Vagina (tissue), 2 donors: Measurements from ENCODE around the gene RAPSN. TPM values are rescaled to one million over a fixed set of nuclear protein-coding genes. Genes with fewer than 3 reads are reported as not detected.

Experiments used
- DNase-seq, 2 donors: peaks; one replicate each; pipeline ENCODE4 v3.0.0-alpha.2; 2017; ENCODE audit errors: extremely low spot score in 2 of 2
- H3K27ac ChIP-seq: fragments of 200-600 bp; sonication (generic); one replicate; pipeline ENCODE4 v1.5.1; 2019
- H3K27me3 ChIP-seq: fragments of 200-600 bp; sonication (generic); one replicate; pipeline ENCODE4 v1.5.1; 2019
- H3K36me3 ChIP-seq, 2 donors: fragments of 200-600 bp; sonication (generic); one replicate each; pipeline ENCODE4 v1.5.1; 2017 to 2019
- H3K4me1 ChIP-seq: fragments of 200-600 bp; sonication (generic); one replicate; pipeline ENCODE4 v1.5.1; 2019
- H3K4me3 ChIP-seq, 2 donors: fragments of 200-600 bp; sonication (generic); 1 replicate in 1 of 2; 2 replicates in 1 of 2; pipeline ENCODE4 v1.5.1; 2016 to 2019
- H3K9me3 ChIP-seq: fragments of 200-600 bp; sonication (generic); one replicate; pipeline ENCODE4 v1.5.1; 2019
- CTCF ChIP-seq, 3 experiments: fragments of 450-650 bp in 2 of 3; fragments of 200-600 bp in 1 of 3; sonication (generic) in 1 of 3; IDR thresholded peaks; one replicate each; pipeline ENCODE4 v1.5.1; 2017 to 2019; ENCODE audit warnings: antibody characterized with exemption in 3 of 3, mild to moderate bottlenecking in 2 of 3, moderate library complexity in 2 of 3
- POLR2A ChIP-seq, 2 donors: fragments of 450-650 bp; IDR thresholded peaks; one replicate each; pipeline ENCODE4 v1.6.1; 2017; ENCODE audit warnings: antibody characterized with exemption in 2 of 2, mild to moderate bottlenecking in 2 of 2, moderate library complexity in 2 of 2
- POLR2AphosphoS5 ChIP-seq, 2 donors: sonication (generic); formaldehyde crosslinking; IDR thresholded peaks; one replicate each; pipeline ENCODE4 v1.9.0; 2017; ENCODE audit warnings: antibody characterized with exemption in 2 of 2, mild to moderate bottlenecking in 2 of 2, low read depth in 1 of 2; ENCODE audit not compliant: insufficient read depth in 1 of 2
- intact Hi-C: fragments of 100-400 bp; cut with DNase I; formaldehyde crosslinking; loops from one replicate; pipeline ENCODE4 v1.15.1; 2023
- total RNA-seq: library from RNA; depleted of rRNA; stranded (reverse); fragments of >200 nt; gene quantifications from one replicate; pipeline ENCODE4 v1.2.3, GENCODE V29; 2016

Gene RAPSN
- total RNA-seq, 1 donor from 2014 or later = not detected

- Histone ChIP-seq H3K4me3 (no peak overlapping the region), H3K27me3 (no peaks in the 10 kb centered on the region), H3K27ac (no peak overlapping the region), H3K4me1 (no peaks in the 10 kb centered on the region), H3K36me3 (no peaks in the 10 kb centered on the region), H3K9me3 (no peaks in the 10 kb centered on the region)
- no peak for DNase-seq
- intact Hi-C loops = no loop called here
- TF ChIP-seq POLR2A (IDR thresholded peaks at IDR 0.05) (no peak), CTCF (IDR thresholded peaks at IDR 0.05) (no peak), POLR2AphosphoS5 (IDR thresholded peaks at IDR 0.05; ENCODE audit: insufficient read depth in 1 of 2, low read depth in 1 of 2) (no peak)
Measured at GRCh38 chr11:47437218-47437745, 11.7 kb downstream of the RAPSN start.

DNA sequence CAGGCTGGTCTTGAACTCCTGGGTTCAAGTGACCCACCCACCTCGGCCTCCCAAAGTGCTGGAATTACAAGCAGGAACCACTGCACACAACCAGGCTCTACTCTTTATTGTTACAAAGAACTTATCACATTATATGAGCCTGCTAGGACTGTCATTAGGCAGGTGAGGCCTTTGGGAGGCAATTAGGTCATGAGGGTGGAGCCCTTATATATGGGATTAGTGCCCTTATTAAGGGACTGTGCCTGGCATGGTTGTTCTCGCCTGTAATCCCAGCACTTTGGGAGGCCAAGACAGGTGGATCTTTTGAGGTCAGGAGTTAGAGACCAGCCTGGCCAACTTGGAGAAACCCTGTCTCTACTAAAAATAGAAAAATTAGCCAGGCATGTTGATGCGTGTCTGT lies 12.2 kb downstream of the RAPSN start:
- no peak for DNase-seq
- no peaks in the 10 kb centered on the region for H3K27me3 ChIP-seq
- no peak overlapping the region for H3K4me3 ChIP-seq
- intact Hi-C loops = no loop called here
- no peak overlapping the region for H3K27ac ChIP-seq
- H3K9me3 ChIP-seq = no peaks in the 10 kb centered on the region
- TF ChIP-seq POLR2AphosphoS5 (IDR thresholded peaks at IDR 0.05; ENCODE audit: insufficient read depth in 1 of 2, low read depth in 1 of 2) (no peak), POLR2A (IDR thresholded peaks at IDR 0.05) (no peak), CTCF (IDR thresholded peaks at IDR 0.05) (no peak)
- H3K36me3 ChIP-seq = no peaks in the 10 kb centered on the region
- H3K4me1 ChIP-seq = no peaks in the 10 kb centered on the region

DNA sequence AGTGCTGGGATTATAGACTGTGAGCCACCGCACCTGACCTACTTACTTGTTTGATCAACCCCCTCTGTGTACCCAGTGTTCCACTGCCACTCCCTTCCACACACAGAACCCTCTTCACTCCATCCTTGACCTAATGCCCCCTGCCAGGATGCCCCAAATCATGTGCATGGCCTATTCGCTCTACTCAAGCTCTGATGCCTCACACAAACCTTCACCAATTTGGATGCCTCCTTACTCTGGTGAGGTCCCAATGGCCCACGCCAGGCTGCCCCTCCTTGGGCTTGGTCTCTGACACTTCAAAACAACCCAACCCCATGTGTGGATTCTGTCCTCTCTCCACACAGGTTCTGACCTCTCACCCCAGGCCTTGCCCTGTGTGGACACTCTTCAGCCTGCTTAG lies 13.2 kb downstream of the RAPSN start:
- H3K27ac ChIP-seq = no peak overlapping the region
- H3K4me1 ChIP-seq = no peaks in the 10 kb centered on the region
- H3K36me3 ChIP-seq = no peaks in the 10 kb centered on the region
- no peak overlapping the region for H3K4me3 ChIP-seq
- no peaks in the 10 kb centered on the region for H3K27me3 ChIP-seq
- H3K9me3 ChIP-seq = no peaks in the 10 kb centered on the region
- no peak for DNase-seq
- TF ChIP-seq POLR2A (IDR thresholded peaks at IDR 0.05) (no peak), POLR2AphosphoS5 (IDR thresholded peaks at IDR 0.05; ENCODE audit: insufficient read depth in 1 of 2, low read depth in 1 of 2) (no peak), CTCF (IDR thresholded peaks at IDR 0.05) (no peak)
- intact Hi-C loops = no loop called here

DNA sequence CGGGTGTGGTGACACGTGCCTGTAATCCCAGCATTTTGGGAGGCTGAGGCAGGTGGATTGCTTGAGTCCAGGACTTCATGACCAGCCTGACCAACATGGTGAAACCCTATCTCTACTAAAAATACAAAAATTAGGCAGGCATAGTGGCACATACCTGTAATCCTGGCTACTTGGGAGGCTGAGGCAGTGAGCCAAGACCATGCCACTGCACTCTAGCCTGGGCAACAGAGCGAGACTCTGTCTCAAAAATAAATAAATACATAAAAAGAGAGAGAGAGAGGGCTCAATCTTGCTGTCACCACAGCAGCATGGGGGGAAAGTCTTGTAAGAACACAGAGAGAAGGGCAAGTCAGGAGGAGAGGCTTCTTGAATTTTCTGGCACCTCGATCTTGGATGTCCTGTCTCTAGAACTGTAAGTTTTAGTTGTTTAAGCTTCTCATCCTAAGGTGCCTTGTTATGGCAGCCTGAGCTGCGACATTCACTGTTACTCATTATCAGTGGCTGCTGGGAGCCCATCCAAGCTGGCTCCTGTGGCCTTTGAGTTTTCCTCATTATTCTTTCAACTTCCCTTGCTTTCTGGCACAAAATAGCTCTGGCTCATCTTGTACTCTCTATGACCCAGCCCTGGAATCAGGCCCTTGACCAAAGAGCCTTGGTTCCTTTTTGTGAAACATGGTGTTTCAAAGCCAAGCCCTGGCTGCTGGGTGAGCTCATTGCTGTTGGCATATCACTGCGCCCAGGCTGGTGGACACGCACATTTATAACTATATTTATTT lies 14.7 kb downstream of the RAPSN start:
- DNase-seq = no peak
- Histone ChIP-seq H3K4me1 (no peaks in the 10 kb centered on the region), H3K27me3 (no peaks in the 10 kb centered on the region), H3K9me3 (no peaks in the 10 kb centered on the region), H3K36me3 (no peaks in the 10 kb centered on the region), H3K27ac (peak overlapping the region; percentile 24), H3K4me3 (no peak overlapping the region)
- intact Hi-C loops = no loop called here
- TF ChIP-seq CTCF (IDR thresholded peaks at IDR 0.05) (no peak), POLR2AphosphoS5 (IDR thresholded peaks at IDR 0.05; ENCODE audit: insufficient read depth in 1 of 2, low read depth in 1 of 2) (no peak), POLR2A (IDR thresholded peaks at IDR 0.05) (no peak)

- TF ChIP-seq CTCF (IDR thresholded peaks at IDR 0.05) (no peak), POLR2A (IDR thresholded peaks at IDR 0.05) (no peak), POLR2AphosphoS5 (IDR thresholded peaks at IDR 0.05; ENCODE audit: insufficient read depth in 1 of 2, low read depth in 1 of 2) (no peak)
- Histone ChIP-seq H3K36me3 (no peaks in the 10 kb centered on the region), H3K4me1 (no peaks in the 10 kb centered on the region), H3K9me3 (no peaks in the 10 kb centered on the region), H3K27ac (no peak overlapping the region), H3K4me3 (no peak overlapping the region), H3K27me3 (no peaks in the 10 kb centered on the region)
- intact Hi-C loops = no loop called here
- no peak for DNase-seq
Measured at GRCh38 chr11:47433157-47433556, 15.8 kb downstream of the RAPSN start.
